AG09309 (cell line): ENCODE measurements around the gene NNMT.

Experiments used
- DNase-seq: peaks from one replicate; pipeline ENCODE4 v3.0.0-alpha.2; 2010; ENCODE audit warnings: low read depth
- H3K4me3 ChIP-seq: 2 replicates; pipeline ENCODE4 v1.5.1; 2011; ENCODE audit warnings: mild to moderate bottlenecking, low read depth, low read length, moderate library complexity; ENCODE audit not compliant: control insufficient read depth
- TF ChIP-seq, protein P1 (sequence below): IDR thresholded peaks from 2 replicates; pipeline ENCODE4 v1.5.1; 2011; ENCODE audit warnings: mild to moderate bottlenecking, low read depth, low read length, inconsistent platforms; ENCODE audit not compliant: insufficient read depth, control insufficient read depth; ENCODE audit errors: missing control alignments

Gene NNMT

DNA sequence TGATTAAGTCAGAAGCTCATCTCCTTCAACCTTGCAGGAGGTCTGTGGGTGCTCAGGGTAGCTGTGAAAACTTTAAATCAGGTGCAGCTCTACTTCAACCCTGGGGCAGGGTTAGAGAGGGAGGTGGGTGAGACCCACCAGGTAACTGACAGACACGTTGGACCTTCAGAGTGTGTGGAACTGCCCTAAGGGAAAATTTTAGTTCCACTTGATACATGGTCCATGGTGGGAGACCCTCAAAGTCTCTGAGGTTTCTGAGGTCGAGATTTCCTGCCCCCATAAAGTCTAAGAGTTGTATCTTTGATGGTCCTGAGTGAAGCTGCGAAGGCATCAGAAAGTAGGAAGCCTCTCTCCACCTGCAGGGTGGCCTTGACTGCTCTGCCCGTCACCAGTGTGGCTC lies 23.9 kb upstream of the NNMT start:
- TF ChIP-seq, protein P1, sequence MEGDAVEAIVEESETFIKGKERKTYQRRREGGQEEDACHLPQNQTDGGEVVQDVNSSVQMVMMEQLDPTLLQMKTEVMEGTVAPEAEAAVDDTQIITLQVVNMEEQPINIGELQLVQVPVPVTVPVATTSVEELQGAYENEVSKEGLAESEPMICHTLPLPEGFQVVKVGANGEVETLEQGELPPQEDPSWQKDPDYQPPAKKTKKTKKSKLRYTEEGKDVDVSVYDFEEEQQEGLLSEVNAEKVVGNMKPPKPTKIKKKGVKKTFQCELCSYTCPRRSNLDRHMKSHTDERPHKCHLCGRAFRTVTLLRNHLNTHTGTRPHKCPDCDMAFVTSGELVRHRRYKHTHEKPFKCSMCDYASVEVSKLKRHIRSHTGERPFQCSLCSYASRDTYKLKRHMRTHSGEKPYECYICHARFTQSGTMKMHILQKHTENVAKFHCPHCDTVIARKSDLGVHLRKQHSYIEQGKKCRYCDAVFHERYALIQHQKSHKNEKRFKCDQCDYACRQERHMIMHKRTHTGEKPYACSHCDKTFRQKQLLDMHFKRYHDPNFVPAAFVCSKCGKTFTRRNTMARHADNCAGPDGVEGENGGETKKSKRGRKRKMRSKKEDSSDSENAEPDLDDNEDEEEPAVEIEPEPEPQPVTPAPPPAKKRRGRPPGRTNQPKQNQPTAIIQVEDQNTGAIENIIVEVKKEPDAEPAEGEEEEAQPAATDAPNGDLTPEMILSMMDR, result no peak
- H3K4me3 ChIP-seq, result no peak overlapping the region
- no peak for DNase-seq

DNA sequence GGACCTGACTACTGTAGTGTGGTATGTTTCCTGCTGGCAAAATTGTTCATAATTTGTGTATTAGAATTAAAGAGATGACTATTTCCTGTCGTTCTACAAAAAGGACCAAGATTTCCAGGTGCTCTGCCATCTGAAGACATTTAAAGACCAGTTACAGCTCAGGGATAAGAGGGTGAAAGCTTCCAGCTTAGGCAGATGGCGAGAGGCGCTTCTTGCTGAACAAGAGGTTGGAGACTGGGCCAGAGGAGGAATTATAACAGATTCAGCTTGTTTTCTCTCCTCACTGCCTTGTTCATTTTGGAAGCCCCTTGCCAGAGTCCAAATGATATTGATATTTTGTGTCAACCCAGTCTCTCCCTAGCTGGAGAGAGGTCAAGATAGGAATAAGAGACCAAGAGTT lies 23.1 kb upstream of the NNMT start:
- TF ChIP-seq, protein P1, result no peak
- DNase-seq, result no peak
- no peak overlapping the region for H3K4me3 ChIP-seq

DNA sequence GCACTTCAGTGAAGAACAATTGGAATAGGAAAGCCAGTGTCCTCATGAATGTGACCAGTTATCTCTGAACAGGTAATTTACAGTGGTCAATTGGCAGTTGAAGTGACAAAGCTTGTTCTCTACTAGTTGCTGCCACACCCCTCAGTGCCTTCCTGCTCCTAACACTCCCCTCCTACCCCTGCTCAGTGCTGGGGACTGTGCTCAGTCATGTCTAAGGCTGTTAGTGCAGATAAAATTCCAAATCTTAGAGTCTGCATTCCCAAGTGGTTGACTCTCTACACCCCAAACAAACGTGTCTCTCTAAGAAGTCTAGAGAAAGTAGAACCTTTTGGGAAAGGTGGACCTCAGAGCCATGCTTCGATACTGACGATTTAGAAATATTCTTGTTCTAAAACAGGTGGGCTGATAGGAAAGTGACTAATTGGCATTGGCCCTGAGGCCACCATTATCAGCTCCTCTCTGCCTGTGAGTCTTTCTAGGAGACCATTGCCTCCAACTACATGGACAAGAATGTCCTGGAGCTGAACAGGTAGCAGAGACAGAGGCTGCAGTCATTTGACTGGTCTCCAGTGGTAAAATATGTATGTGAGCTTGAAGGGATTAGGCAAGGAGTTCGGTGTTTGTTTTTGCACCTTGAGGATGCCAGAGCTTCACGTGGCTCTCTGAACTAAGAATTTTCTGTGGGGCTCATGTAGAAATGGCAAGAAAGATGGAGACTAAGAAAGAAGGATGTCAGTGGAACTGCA lies 22.1 kb upstream of the NNMT start:
- H3K4me3 ChIP-seq, result no peak overlapping the region
- TF ChIP-seq, protein P1, result no peak
- no peak for DNase-seq

DNA sequence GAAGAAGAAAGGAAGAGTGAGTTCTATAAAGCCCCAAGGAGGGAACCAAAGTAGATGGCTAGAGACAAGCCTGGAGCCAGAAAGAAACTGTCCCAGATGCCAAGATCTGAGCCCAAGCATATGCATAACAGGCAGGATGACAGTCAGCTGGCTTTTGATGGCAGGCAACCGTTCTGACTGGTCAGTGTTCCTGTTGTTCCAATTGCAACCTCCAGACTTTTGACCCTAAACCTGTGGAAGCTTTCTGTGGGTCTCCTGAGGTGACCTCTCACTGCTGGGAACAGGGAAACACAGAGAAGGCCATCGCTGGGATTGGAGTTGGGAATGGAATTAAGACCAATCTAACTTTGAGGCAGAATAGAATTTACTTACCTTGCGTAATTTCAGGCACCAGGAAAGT lies 21.6 kb upstream of the NNMT start:
- no peak overlapping the region for H3K4me3 ChIP-seq
- DNase-seq, result no peak
- TF ChIP-seq, protein P1, result no peak

DNA sequence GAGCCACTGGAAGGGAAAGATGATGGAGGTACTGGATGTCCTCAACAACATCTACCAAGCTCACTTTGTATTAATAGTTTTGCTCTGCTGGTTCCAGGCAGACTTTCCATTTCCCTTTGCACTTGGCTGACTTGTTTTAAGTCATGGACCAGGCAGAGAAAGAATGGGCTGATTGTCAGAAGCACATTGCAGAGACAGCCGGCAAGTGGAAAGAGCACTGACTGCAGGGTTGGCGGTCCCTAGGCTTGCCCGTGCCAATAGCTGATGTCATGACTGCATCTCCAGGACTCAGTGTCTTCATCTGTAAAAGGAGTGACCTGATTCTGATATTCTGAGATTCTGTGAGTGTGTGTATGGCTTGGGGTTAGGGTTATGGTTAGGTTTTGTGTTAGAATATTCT lies 20.9 kb upstream of the NNMT start:
- TF ChIP-seq, protein P1, result no peak
- H3K4me3 ChIP-seq, result no peak overlapping the region
- no peak for DNase-seq

DNA sequence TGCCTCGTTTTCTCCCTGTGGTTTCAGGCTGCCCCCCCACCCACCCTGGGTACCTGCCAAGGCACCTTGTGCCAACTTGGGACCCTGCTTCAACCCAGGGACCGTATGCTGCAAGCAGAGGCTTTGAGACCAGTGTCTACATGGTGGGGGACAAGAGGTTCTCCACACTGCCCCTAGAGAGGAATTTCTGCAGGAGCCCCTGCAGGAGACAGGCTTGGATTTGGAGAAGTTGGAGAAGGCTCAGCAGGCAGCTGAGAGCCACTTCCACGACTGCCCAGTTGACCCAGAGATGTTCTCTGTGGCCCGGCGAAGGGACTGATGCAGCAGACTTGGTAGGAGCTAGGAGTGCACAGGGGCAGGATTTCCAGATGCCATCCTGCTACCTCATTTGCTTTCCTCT lies 20.1 kb upstream of the NNMT start:
- H3K4me3 ChIP-seq, result no peak overlapping the region
- no peak for DNase-seq
- TF ChIP-seq, protein P1, result no peak
